Measurements from ENCODE around the gene NEK1. TPM values are rescaled to one million over a fixed set of nuclear protein-coding genes. Genes with fewer than 3 reads are reported as not detected.

Gene NEK1
- total RNA-seq, 1 experiment from 2014 or later: 12.3 TPM

GRCh38 chr4:169400832-169401231 lies 211.6 kb downstream of the NEK1 start:
- H3K56ac ChIP-seq (ENCODE audit: insufficient read length, low read depth, low read length): no peak overlapping the region
- H3K4me2 ChIP-seq (ENCODE audit: insufficient read depth, insufficient read length, low read length): no peak overlapping the region
- no peaks in the 10 kb centered on the region for H3K27me3 ChIP-seq (ENCODE audit: insufficient read depth, low read length)
- H3K9me3 Mint-ChIP-seq: no peaks in the 10 kb centered on the region
- H3K27ac Mint-ChIP-seq: no peak overlapping the region
- H3K36me3 Mint-ChIP-seq (ENCODE audit: insufficient read depth in 1 of 3, low read depth in 3 of 3): peaks cover 0 to 6% (median 4%) of the 10 kb centered on the region in 3 experiments; a peak in 2 of 7 replicates
- WGBS (ENCODE audit: extremely low coverage, insufficient read length, low lambda C conversion rate): no CpG with 5 or more reads among the region's 3 CpGs
- H3K18ac ChIP-seq (ENCODE audit: insufficient read length, low read depth, low read length): no peak overlapping the region
- H2BK5ac ChIP-seq (ENCODE audit: insufficient read length, low read length): no peak overlapping the region
- no peak for TF ChIP-seq CTCF (conservative IDR thresholded peaks at IDR 0.05)
- H4K8ac ChIP-seq (replicated peaks; ENCODE audit: insufficient read length, low read depth, low read length): no peak overlapping the region
- H3K4ac ChIP-seq (ENCODE audit: low read depth, low read length): no peak overlapping the region
- no peak for DNase-seq
- H2BK15ac ChIP-seq (ENCODE audit: low read depth, low read length): no peak overlapping the region
- H3K4me3 Mint-ChIP-seq: no peak overlapping the region
- no peak overlapping the region for H3K14ac ChIP-seq (ENCODE audit: insufficient read depth, low read length)
- H3K23ac ChIP-seq (ENCODE audit: insufficient read length, low read depth, low read length): no peak overlapping the region
- H2BK120ac ChIP-seq (ENCODE audit: low read depth, low read length, poor library complexity, severe bottlenecking): no peak overlapping the region
- H4K91ac ChIP-seq (ENCODE audit: insufficient read length, low read depth, low read length): no peak overlapping the region
- H2BK20ac ChIP-seq (ENCODE audit: low read depth, low read length, poor library complexity, severe bottlenecking): no peak overlapping the region
- no peak overlapping the region for H3K27ac ChIP-seq (ENCODE audit: insufficient read length, low read depth, low read length)
- H2BK12ac ChIP-seq (ENCODE audit: insufficient read length, low read depth, low read length): no peak overlapping the region
- no peaks in the 10 kb centered on the region for H3K9me3 ChIP-seq (ENCODE audit: control insufficient read depth, low read depth, low read length)
- H3K27me3 Mint-ChIP-seq (ENCODE audit: low read depth): no peaks in the 10 kb centered on the region
- H2AFZ ChIP-seq (ENCODE audit: low read length): no peak overlapping the region
- H3K79me1 ChIP-seq (ENCODE audit: insufficient read depth, low read depth, low read length, poor library complexity, severe bottlenecking): no peaks in the 10 kb centered on the region
- peaks cover 2% of the 10 kb centered on the region; the same call in 1 of the 2 replicates for H3K4me1 ChIP-seq (ENCODE audit: insufficient read depth, low read length)
- H3K4me1 Mint-ChIP-seq: peaks cover 10% of the 10 kb centered on the region in 2 experiments
- no peaks in the 10 kb centered on the region for H3K79me2 ChIP-seq (ENCODE audit: insufficient read depth, low read length)
- H3K23me2 ChIP-seq (ENCODE audit: insufficient read length, low read depth, low read length, poor library complexity, severe bottlenecking): no peaks in the 10 kb centered on the region
- no peak overlapping the region for H3K9ac ChIP-seq (ENCODE audit: extremely low read depth, insufficient read length, low read length)
- H2AK5ac ChIP-seq (ENCODE audit: insufficient read length, low read length): no peak overlapping the region
- H3T11ph ChIP-seq (ENCODE audit: low read length): no peak overlapping the region
- no peaks in the 10 kb centered on the region for H4K20me1 ChIP-seq (ENCODE audit: control insufficient read depth, insufficient read depth, insufficient read length)
- no peak overlapping the region for H4K5ac ChIP-seq (ENCODE audit: insufficient read length, low read depth, low read length)

All from H9 (cell line).